ENCODE results near the gene RASGEF1C.
A peak's percentile ranks its signal among the peaks of the same experiment; 100 is the strongest.
"Not testable (repeated sequence)": the region's sequence is repeated elsewhere in the genome, so short reads cannot be mapped to it uniquely, and the experiment has no call there.

RASGEF1C gene

DNA sequence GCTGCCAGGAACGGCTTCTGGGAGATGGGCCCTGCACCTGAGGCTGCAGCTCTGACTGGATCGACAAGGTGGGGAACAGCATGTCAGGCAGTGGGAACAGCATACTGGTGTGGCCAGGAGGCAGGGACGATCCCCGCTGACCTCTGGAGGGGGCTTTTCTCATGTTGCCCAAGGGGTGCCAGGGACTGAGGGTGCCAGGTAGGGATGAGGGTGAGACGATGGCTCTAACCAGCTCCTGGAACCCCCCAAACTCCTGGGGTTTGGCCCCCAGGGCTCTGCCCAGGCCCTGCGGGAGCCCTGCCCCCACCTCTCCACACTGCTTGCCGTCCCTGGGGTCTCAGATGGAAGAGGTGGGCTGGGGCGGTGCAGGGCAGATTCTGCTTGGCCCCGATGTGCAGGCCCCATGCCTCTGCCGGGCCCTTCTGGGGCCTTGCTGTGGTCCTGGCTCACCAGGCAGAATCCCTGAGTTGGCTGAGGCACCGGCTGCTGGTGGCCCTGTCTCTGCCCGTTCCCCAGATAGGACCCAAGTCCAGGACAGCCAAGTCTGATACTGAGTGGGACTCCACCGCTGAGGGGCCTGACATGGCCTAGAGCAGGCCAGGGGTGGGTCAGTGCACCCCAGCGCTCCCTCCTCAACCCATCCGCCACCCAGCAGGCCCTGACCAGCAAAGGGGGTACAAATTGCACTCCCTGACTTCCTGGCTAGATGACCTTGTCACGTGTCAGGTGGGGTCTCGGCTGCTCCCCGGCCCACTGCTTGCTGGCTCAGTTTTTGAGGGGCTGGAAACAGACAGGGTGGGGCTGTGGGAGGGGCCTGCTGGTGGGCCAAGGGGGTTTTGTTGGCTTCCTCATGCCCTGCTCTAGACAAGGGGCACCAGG, 109.0 kb downstream of the RASGEF1C start:
- no peak for DNase-seq (ENCODE audit: low read depth)

DNA sequence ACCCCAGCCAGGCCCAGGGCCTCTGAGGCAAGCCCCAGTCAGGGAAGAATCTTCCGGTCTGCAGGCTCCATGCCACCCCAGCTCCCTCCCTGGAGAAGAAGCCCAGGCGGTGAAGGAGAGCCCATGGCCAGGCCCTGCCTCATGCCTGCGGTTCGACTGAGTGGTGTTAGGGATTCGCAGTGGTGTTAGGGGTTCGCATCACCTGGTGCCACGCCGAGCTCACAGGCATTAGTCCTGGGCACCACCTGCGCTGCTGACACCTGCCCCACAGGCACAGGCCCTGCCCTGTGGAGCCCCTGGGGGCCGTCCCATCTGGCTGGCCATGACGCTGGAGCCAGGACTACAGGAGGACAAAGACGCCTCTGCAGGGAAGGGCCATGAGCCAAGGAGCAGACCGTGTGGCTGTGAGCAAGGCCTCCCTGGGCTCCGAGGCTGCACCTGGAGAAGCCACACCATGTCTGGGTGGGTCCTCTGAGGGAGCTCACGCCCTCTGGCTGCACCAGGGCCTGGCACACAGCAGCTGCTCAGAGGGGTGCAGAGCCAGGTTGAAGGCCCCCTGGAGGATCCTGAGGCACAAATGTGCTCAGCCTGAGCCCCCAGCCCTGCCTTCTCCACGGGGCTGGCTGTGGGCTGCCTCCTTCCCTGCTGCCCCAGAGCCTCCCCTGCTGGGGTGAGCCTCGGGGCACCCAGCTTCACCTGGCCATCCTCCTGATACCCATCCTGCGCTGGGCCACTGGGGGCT, 109.8 kb downstream of the RASGEF1C start:
- no peak for DNase-seq (ENCODE audit: low read depth)

- DNase-seq (ENCODE audit: low read depth), result no peak
Measured at GRCh38 chr5:180098526-180098925, 110.5 kb downstream of the RASGEF1C start.

DNA sequence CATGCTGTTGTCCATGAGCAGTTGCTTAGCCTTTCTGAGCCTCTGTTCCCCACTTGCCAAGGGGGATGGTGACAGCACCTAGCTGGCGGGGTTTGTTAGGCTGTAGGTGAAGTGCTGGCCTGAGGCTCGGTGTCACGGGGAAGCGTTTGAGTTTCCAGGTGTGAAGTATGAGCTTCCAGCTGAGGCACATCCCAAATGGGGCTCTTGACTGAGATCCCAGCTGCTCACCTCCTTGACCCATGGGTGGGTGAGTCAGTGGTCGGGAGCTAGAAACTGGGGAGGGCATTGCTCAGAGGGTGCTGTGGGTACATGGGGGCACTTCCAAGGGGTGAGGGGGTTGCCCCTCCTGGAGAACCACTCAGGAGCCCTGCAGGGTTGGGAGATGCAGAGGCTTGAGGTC, 111.1 kb downstream of the RASGEF1C start:
- DNase-seq (ENCODE audit: low read depth), result no peak

GRCh38 chr5:180097163-180097894, 111.7 kb downstream of the RASGEF1C start:
- DNase-seq (ENCODE audit: low read depth), result no peak

- DNase-seq (ENCODE audit: low read depth), result no peak
Measured at GRCh38 chr5:180096616-180097015, 112.4 kb downstream of the RASGEF1C start.

GRCh38 chr5:180095545-180095944, 113.5 kb downstream of the RASGEF1C start:
- DNase-seq (ENCODE audit: low read depth), result no peak

DNA sequence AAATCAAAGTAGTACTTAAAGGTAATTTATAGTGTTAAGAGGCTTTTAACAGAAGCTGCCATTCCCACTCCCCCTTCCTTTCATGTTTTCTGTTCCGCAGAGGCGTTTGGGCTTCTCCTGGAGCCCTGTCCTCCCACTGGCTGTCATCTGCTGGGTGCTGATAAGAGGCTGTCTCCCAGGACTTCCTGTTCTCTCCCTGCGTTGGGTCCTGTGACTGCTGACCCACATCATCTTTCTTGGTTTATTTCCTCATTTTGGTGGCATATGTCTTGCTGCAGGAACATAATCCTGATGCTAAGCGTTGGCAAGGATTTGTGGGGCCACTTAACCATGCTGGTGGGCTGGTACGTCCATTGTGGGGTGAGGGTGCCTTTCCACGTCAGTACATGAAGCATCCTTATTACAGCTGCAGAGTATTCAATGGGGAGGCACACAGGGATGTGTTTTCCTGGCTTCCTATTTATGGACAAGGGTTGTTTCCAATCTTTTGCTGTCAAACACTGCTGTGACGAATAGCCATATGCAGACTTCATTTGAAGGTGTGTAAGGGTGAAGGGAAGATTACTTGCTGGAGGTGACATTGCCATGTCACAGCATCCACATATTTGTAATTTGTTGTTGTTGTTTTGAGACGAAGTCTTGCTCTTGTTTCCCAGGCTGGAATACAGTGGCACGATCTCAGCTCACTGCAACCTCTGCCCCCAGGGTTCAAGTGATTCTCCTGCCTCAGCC, 115.2 kb downstream of the RASGEF1C start:
- DNase-seq (ENCODE audit: low read depth), result no peak

DNA sequence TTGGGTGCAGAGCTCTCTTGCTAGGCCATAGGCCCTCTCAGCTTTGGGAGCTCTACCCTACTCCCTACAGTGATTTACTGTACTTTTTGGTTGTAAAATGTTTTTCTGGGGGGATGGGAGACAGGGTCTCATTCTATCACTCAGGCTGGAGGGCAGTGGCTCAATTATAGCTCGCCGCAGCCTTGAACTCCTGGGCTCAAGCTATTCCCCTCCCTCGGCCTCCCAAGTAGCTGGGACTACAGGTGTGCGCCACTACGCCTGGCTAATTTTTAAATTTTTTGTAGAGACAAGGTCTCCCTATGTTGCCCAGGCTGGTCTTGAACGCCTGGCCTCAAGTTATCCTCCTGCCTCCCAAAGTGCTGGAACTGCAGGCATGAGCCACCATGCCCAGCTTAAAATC, 115.8 kb downstream of the RASGEF1C start:
- no peak for DNase-seq (ENCODE audit: low read depth)

- no peak for DNase-seq (ENCODE audit: low read depth)
Measured at GRCh38 chr5:180090769-180091546, 118.1 kb downstream of the RASGEF1C start.

GRCh38 chr5:180090098-180090768, 118.8 kb downstream of the RASGEF1C start:
- DNase-seq (ENCODE audit: low read depth), result peak; percentile 74

DNA sequence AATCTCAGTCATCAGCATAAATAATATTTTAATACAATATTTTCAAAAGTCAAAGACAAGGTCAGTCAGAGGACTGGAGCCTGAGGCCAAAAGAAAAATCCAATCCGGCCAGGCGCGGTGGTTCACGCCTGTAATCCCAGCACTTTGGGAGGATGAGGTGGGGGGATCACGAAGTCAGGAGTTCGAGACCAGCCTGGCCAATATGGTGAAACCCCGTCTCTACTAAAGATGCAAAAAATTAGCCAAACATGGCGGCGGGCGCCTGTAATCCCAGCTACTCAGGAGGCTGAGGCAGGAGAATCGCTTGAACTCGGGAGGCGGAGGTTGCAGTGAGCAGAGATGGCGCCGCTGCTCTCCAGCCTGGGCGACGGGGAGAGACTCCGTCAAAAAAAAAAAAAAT, 119.4 kb downstream of the RASGEF1C start:
- not testable (repeated sequence) for DNase-seq (ENCODE audit: low read depth)

GRCh38 chr5:180088561-180088960, 120.5 kb downstream of the RASGEF1C start:
- DNase-seq (ENCODE audit: low read depth), result no peak

DNA sequence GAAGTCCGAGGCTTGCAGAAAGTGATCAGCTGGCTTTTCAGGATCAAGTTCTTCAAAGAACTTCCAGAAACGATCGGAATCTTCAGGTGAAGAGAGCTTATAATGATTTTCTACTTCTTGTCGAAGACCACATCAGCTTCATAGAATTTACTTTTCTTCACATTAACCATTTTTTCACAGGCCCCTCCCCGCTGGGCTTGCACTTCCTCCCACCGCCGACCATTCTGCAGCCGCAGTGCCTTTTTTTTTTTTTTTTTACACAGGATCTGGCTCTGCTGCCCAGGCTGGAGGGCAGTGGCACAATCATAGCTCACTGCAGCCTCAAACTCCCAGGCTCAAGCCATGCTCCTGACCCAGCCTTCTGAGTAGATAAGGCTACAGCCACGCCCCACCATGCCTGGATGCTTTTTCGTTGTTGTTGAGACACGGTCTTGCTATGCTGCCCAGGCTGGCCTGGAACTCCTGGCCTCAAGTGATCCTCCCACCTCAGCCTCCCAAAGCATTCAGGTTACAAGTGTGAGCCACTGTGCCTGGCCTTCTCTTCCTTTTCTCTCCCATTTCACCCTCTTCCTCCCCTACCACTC, 122.1 kb downstream of the RASGEF1C start:
- DNase-seq (ENCODE audit: low read depth), result no peak

GRCh38 chr5:180085837-180086236, 123.2 kb downstream of the RASGEF1C start:
- no peak for DNase-seq (ENCODE audit: low read depth)

DNA sequence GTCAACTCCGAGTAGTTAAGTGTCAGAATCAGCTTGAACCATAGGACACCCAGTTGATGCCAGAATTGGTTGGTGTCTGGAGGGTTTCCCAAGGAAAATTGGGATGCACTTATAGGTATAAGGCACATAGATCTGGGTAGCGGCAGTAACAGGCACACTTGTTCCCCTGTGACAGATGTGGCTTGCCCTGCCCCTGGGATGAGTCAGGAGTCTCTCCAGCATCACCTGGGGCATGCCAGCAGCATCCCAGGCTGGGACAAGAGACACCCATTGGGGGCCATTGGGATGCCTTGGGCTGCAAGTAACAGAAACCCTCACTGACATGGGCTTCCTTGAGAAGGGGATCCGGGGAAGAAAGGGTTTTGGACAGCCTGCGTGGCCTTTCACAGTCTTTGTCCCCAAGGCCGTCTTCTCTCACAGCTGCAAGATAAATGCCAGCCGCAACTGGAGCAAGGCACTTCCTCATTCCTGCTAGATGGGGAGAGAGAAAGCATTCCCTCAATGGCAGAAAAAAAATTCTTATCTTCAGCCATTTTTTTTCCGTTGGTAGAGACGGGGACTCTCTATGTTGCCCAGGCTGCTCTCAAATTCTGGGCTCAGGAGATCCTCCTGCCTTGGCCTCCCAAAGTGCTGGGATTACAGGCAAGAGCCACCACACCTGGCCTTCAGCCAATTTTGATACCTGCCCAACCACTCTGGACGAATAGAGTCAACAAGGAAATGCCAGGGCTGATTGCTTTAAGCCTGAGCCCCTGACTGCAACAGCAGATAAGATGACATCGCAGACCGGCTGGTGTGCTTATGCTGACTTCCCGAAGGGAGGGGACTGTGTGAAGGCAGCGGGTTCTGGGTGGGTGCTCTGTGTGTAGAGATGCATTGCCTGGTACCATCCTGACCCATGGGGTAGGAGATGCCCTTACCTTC, 124.1 kb downstream of the RASGEF1C start:
- DNase-seq (ENCODE audit: low read depth), result no peak

DNA sequence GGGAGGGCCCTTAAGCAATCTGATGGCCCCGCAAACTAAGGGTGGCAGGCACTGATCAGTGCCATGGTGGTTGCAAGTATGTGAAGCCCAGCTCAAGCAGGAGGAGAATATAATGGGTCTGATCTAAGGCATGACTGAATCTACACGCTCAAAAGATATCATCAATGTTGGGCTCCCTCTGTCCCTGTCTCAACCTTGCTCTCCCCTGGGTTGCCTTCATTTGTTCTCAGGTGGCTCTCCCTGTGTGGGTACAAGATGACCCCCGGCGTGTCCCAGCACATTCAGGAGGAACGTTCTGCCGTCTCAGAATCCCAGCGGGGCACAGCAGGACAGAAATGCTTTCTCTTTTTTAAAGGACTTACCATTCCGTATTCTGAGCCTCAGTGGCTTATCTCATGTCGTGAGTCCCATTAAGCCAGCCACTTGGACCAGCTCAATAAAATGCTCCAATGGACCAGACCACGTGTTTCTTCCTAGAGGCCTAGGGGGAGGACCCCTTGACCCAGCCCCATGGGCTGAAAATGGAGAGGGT, 125.4 kb downstream of the RASGEF1C start:
- no peak for DNase-seq (ENCODE audit: low read depth)

DNA sequence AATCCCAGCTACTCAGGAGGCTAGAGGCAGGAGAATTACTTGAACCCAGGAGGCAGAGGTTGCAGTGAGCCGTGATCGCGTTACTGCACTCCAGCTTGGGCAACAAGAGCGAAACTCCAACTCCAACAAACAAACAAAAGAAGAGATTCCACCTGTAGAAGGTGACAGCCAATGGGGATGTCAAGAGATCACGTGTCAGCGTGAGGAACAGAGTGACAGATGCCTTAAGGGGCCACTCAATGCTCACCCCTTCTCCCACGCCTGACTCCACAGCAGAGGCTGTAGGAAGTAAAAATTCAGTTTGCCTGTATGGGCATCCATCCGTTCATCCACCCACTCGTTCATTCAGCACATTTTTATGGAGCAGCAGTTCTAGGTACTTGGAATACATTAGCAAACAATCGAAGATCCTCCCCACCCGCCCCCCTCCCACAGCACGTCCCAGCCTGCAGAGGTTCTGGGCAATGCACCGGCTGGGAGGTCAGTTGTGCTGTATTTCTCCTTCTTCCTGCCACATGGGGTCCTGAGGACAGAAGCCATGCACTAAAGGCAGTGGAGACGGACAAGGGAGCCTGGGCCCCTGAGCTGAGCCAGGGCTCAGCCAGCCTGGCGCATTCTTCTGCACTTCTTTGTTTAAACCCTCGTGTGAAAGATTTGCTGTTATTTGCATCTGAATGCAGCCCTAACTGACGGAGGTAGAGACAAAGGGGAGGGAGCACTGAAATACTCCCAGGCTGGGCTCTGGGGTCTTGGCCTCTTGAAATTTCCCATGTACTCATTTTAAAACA, 126.2 kb downstream of the RASGEF1C start:
- DNase-seq (ENCODE audit: low read depth), result no peak
